Measurements from ENCODE around the gene SLC37A3. TPM values are rescaled to one million over a fixed set of nuclear protein-coding genes. Genes with fewer than 3 reads are reported as not detected.

SLC37A3 gene
- total RNA-seq, result 10 to 100 TPM; 19.9 to 23.9 TPM

GRCh38 chr7:140397784-140398750, at the start of gene SLC37A3:
TSS of gene SLC37A3 (minus strand) at chr7:140398530. CDS start at chr7:140382526, 16,004 bp downstream.
- peaks cover 31% of the 10 kb centered on the region for H3K4me1 Mint-ChIP-seq (ENCODE audit: low read depth)
- no peaks in the 10 kb centered on the region for H3K27me3 Mint-ChIP-seq (ENCODE audit: low read depth)
- peak; percentile 89 for DNase-seq
- peak within 1 kb of the TSS; percentile 87 for H3K27ac Mint-ChIP-seq
- POLR2A ChIA-PET, result interaction anchor here (0.9 to 4.1 kb wide), 3 partner anchors 11 to 22 kb away, joined by 3 to 24 read pairs (median 4); no protein-coding TSS in a partner anchor
- H3K36me3 Mint-ChIP-seq (ENCODE audit: low read depth), result peaks cover 4% of the 10 kb centered on the region
- CTCF ChIA-PET, result interaction anchor here (0.6 to 1.6 kb wide), 3 partner anchors 19 to 79 kb away, joined by 3 to 4 read pairs (median 3); no protein-coding TSS in a partner anchor
- peak; percentile 97 for ATAC-seq
- no peaks in the 10 kb centered on the region for H3K9me3 Mint-ChIP-seq (ENCODE audit: insufficient read depth)
- H3K4me3 Mint-ChIP-seq, result peak within 1 kb of the TSS; percentile 87

DNA sequence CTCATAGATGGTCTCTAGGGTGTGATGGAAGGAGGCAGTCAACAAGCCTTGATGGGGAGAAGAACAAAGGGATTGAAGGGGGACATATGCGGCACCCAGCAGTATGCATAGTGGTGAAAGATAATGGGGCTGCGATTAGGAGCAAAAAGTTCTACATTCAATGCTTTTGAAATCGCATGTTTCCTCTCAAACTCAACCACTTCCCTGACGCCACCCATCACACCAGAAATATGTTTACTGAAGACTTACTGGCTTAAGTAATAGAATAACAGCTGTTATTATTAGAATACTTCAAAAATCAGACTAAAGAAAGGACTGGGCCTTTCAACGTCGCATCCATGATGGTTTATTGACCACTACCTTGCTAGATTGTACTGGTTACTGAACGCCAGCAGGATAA, 49.5 kb upstream of the SLC37A3 start:
- Mint-ChIP-seq H3K9me3 (ENCODE audit: insufficient read depth) (no peaks in the 10 kb centered on the region), H3K27me3 (ENCODE audit: low read depth) (no peaks in the 10 kb centered on the region), H3K36me3 (ENCODE audit: low read depth) (peaks cover 6% of the 10 kb centered on the region), H3K27ac (no peak overlapping the region), H3K4me1 (ENCODE audit: low read depth) (peaks cover 17% of the 10 kb centered on the region), H3K4me3 (no peak overlapping the region)
- POLR2A ChIA-PET, result no interaction called here
- no peak for ATAC-seq
- CTCF ChIA-PET, result no interaction called here
- no peak for DNase-seq

- H3K4me1 Mint-ChIP-seq (ENCODE audit: low read depth), result peaks cover 14% of the 10 kb centered on the region
Observed at GRCh38 chr7:140446467-140446866, 48.1 kb upstream of the SLC37A3 start.

GRCh38 chr7:140441519-140441918, 43.2 kb upstream of the SLC37A3 start:
- no peak for ATAC-seq
- POLR2A ChIA-PET, result no interaction called here
- CTCF ChIA-PET, result no interaction called here
- Mint-ChIP-seq H3K4me3 (no peak overlapping the region), H3K4me1 (ENCODE audit: low read depth) (peaks cover 1% of the 10 kb centered on the region), H3K9me3 (ENCODE audit: insufficient read depth) (no peaks in the 10 kb centered on the region), H3K36me3 (ENCODE audit: low read depth) (no peaks in the 10 kb centered on the region), H3K27me3 (ENCODE audit: low read depth) (no peaks in the 10 kb centered on the region), H3K27ac (no peak overlapping the region)
- no peak for DNase-seq

More at GRCh38 chr7:140446467-140446866, 48.1 kb upstream of the SLC37A3 start:
- no peak for DNase-seq
- POLR2A ChIA-PET, result no interaction called here
- CTCF ChIA-PET, result no interaction called here
- H3K4me3 Mint-ChIP-seq, result no peak overlapping the region
- H3K36me3 Mint-ChIP-seq (ENCODE audit: low read depth), result no peaks in the 10 kb centered on the region
- no peak overlapping the region for H3K27ac Mint-ChIP-seq
- no peaks in the 10 kb centered on the region for H3K9me3 Mint-ChIP-seq (ENCODE audit: insufficient read depth)
- no peaks in the 10 kb centered on the region for H3K27me3 Mint-ChIP-seq (ENCODE audit: low read depth)
- ATAC-seq, result no peak

GRCh38 chr7:140440593-140440992, 42.3 kb upstream of the SLC37A3 start:
- H3K9me3 Mint-ChIP-seq (ENCODE audit: insufficient read depth), result no peaks in the 10 kb centered on the region
- ATAC-seq, result no peak
- DNase-seq, result no peak
- H3K27me3 Mint-ChIP-seq (ENCODE audit: low read depth), result no peaks in the 10 kb centered on the region
- ChIA-PET CTCF (interaction anchor here (1.1 kb wide), 1 partner anchor 24 kb away, joined by 3 read pairs; no protein-coding TSS in a partner anchor), POLR2A (no interaction called here)
- no peaks in the 10 kb centered on the region for H3K36me3 Mint-ChIP-seq (ENCODE audit: low read depth)
- H3K4me1 Mint-ChIP-seq (ENCODE audit: low read depth), result peaks cover 1% of the 10 kb centered on the region
- no peak overlapping the region for H3K4me3 Mint-ChIP-seq
- H3K27ac Mint-ChIP-seq, result no peak overlapping the region

DNA sequence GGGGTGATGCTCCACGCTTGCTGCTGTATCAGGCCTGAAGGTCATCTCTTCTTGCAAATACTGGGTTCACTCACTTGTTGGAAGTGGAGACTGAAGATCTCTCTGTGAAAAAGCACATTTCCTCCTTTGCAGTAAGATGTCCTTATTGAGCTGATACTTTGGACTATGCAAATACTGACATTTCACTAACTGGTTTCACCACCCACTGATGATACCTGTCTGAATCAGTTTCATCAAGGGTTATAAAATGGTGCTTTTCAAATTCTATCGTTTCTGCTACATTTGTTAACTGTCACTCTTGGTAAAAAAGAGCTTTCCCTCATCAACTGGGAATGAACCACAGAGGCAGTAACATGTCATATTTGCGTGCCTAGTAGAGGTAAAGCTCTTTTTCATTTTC, 41.0 kb upstream of the SLC37A3 start:
- POLR2A ChIA-PET, result no interaction called here
- no peak overlapping the region for H3K27ac Mint-ChIP-seq
- H3K9me3 Mint-ChIP-seq (ENCODE audit: insufficient read depth), result no peaks in the 10 kb centered on the region
- no peaks in the 10 kb centered on the region for H3K27me3 Mint-ChIP-seq (ENCODE audit: low read depth)
- no peaks in the 10 kb centered on the region for H3K36me3 Mint-ChIP-seq (ENCODE audit: low read depth)
- CTCF ChIA-PET, result no interaction called here
- ATAC-seq (no peak), DNase-seq (no peak)
- peaks cover 1% of the 10 kb centered on the region for H3K4me1 Mint-ChIP-seq (ENCODE audit: low read depth)
- H3K4me3 Mint-ChIP-seq, result no peak overlapping the region

DNA sequence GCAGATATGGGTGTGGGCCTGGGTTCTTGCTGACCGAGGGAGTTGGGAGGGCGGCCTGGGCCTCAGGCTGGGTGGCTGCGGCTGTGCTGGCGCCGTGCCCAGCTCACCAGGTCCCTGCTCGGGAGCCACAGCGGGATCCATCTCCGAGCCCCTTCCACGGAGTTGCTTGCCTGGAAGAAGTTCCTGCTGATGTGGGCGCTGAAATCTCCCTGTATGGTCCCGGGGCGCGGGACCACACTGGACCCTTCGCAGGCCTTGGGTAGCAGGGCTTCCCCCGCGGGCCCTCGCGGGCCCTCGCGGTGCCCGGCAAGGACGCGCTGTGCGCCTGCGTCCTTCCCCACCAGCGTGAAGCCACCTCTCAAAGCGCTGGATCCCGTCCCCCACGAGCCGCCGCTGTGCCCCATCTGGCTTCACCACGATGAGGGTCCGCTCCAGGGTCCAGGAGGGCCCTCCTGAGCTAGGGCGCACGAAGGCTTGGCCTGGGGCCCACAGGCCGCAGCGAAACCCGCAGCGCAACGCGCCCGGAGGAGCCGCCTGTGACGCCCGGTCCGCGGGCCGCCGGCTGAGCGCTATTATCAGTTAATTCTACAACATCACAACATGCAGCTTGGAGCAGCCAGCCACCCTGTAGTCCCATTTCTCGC, 37.0 kb upstream of the SLC37A3 start:
- Mint-ChIP-seq H3K4me1 (ENCODE audit: low read depth) (no peaks in the 10 kb centered on the region), H3K27me3 (ENCODE audit: low read depth) (no peaks in the 10 kb centered on the region), H3K36me3 (ENCODE audit: low read depth) (no peaks in the 10 kb centered on the region), H3K27ac (no peak overlapping the region), H3K4me3 (no peak overlapping the region), H3K9me3 (ENCODE audit: insufficient read depth) (no peaks in the 10 kb centered on the region)
- ATAC-seq, result no peak
- POLR2A ChIA-PET, result no interaction called here
- CTCF ChIA-PET, result no interaction called here
- DNase-seq, result no peak

- Mint-ChIP-seq H3K9me3 (ENCODE audit: insufficient read depth) (no peaks in the 10 kb centered on the region), H3K4me3 (no peak overlapping the region), H3K27me3 (ENCODE audit: low read depth) (no peaks in the 10 kb centered on the region), H3K4me1 (ENCODE audit: low read depth) (no peaks in the 10 kb centered on the region), H3K36me3 (ENCODE audit: low read depth) (no peaks in the 10 kb centered on the region), H3K27ac (no peak overlapping the region)
- ATAC-seq (no peak), DNase-seq (no peak)
- ChIA-PET POLR2A (no interaction called here), CTCF (no interaction called here)
Observed at GRCh38 chr7:140433396-140433795, 35.1 kb upstream of the SLC37A3 start.

DNA sequence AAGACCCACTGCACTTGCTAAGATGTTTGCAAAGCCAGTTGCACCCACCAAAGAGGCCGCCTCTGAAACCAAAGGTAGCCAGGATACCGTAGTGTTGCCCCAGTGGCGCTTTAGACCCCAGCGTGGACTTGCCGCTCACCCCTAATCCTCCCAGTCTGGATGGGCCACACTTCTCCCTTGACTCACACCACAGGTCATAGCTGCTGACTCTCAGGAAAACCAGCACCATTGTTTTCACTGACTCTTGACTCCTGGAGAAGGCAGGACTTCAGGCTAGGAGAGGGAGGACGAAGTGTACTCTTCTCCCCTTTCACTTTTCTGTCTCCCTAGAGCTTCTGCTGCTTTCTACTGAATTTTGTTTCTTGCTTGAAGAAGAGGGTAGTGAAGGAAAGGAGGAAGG, 27.8 kb upstream of the SLC37A3 start:
- CTCF ChIA-PET, result interaction anchor here (1.0 kb wide), 1 partner anchor 18 kb away, joined by 3 read pairs; no protein-coding TSS in a partner anchor
- DNase-seq (no peak), ATAC-seq (no peak)
- Mint-ChIP-seq H3K4me1 (ENCODE audit: low read depth) (no peaks in the 10 kb centered on the region), H3K36me3 (ENCODE audit: low read depth) (no peaks in the 10 kb centered on the region), H3K4me3 (no peak overlapping the region), H3K27me3 (ENCODE audit: low read depth) (no peaks in the 10 kb centered on the region), H3K9me3 (ENCODE audit: insufficient read depth) (no peaks in the 10 kb centered on the region), H3K27ac (no peak overlapping the region)
- POLR2A ChIA-PET, result no interaction called here

GRCh38 chr7:140425718-140426117, 27.4 kb upstream of the SLC37A3 start:
- no peak for DNase-seq
- Mint-ChIP-seq H3K4me3 (no peak overlapping the region), H3K4me1 (ENCODE audit: low read depth) (no peaks in the 10 kb centered on the region), H3K27me3 (ENCODE audit: low read depth) (no peaks in the 10 kb centered on the region), H3K36me3 (ENCODE audit: low read depth) (no peaks in the 10 kb centered on the region), H3K9me3 (ENCODE audit: insufficient read depth) (no peaks in the 10 kb centered on the region), H3K27ac (no peak overlapping the region)
- POLR2A ChIA-PET, result no interaction called here
- CTCF ChIA-PET, result interaction anchor here (1.0 kb wide), 1 partner anchor 18 kb away, joined by 3 read pairs; no protein-coding TSS in a partner anchor
- ATAC-seq, result no peak

GRCh38 chr7:140423501-140423900, 25.2 kb upstream of the SLC37A3 start:
- ATAC-seq, result no peak
- no peak overlapping the region for H3K4me3 Mint-ChIP-seq
- CTCF ChIA-PET, result no interaction called here

DNA sequence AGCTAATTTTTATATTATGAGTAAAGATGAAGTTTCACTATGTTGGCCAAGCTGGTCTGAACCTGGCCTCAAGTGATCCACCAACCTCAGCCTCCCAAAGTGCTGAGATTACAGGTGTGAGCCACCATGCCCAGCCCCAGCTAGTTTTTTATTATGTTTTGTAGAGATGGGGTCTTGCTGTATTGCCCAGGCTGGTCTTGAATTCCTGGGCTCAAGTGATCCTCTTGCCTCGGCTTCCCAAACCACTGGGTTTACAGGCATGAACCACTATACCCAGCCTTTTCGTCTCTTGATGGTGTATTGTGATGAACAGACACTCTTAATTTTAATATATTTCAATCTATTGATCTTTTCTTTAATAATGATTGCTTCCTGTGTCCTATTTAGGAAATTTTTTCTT, 23.2 kb upstream of the SLC37A3 start:
- no peak overlapping the region for H3K27ac Mint-ChIP-seq
- ATAC-seq, result no peak
- no peak overlapping the region for H3K4me3 Mint-ChIP-seq
- DNase-seq, result no peak
- no peaks in the 10 kb centered on the region for H3K27me3 Mint-ChIP-seq (ENCODE audit: low read depth)
- POLR2A ChIA-PET, result interaction anchor here (1.3 kb wide), 1 partner anchor 45 kb away, joined by 4 read pairs; no protein-coding TSS in a partner anchor
- CTCF ChIA-PET, result interaction anchor here (1.8 kb wide), 1 partner anchor 22 kb away, joined by 3 read pairs; no protein-coding TSS in a partner anchor
- no peaks in the 10 kb centered on the region for H3K9me3 Mint-ChIP-seq (ENCODE audit: insufficient read depth)
- H3K4me1 Mint-ChIP-seq (ENCODE audit: low read depth), result peaks cover 12% of the 10 kb centered on the region
- H3K36me3 Mint-ChIP-seq (ENCODE audit: low read depth), result peaks cover under 1% of the 10 kb centered on the region

More at GRCh38 chr7:140423501-140423900, 25.2 kb upstream of the SLC37A3 start:
- Mint-ChIP-seq H3K4me1 (ENCODE audit: low read depth) (peaks cover 2% of the 10 kb centered on the region), H3K9me3 (ENCODE audit: insufficient read depth) (no peaks in the 10 kb centered on the region), H3K36me3 (ENCODE audit: low read depth) (no peaks in the 10 kb centered on the region), H3K27me3 (ENCODE audit: low read depth) (no peaks in the 10 kb centered on the region), H3K27ac (no peak overlapping the region)
- POLR2A ChIA-PET, result interaction anchor here (0.7 kb wide), 1 partner anchor 354 kb away, joined by 4 read pairs; no protein-coding TSS in a partner anchor
- no peak for DNase-seq

Measured in activated CD8-positive, alpha-beta T cell treated with anti-CD3 and anti-CD28 coated beads, Interleukin-2, amount 10 ng/mL, durations not matched to agents 7 days and 5 days (primary cell).